ENCODE measurements around the gene GRIK4.

DNA sequence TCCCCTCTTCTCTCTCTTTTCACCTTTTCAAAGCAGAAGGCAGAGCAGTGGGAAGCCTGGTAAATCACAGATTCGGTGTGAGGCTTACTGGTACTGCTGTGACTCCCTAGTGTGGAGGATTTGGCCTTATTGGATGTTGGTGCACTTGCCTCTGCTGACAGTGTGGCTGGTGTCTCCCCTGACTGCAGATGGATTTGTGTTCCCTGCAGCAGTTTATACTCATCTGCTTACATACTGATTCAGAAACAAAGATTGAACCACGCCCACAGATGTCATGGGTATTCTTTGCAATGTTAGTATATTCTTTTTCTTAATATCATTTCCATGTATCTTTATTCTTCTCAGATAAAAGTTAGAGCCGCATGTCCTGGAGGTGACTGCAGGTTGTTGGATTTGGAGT lies 26.8 kb upstream of the GRIK4 start:
- no peak for TF ChIP-seq EZH2 (IDR thresholded peaks at IDR 0.05; ENCODE audit: insufficient read depth, poor library complexity, severe bottlenecking)
- TF ChIP-seq EZH2phosphoT487 (IDR thresholded peaks at IDR 0.05; ENCODE audit: insufficient read depth, low read depth) = no peak
